Measurements from ENCODE around the gene LRP6. TPM values are rescaled to one million over a fixed set of nuclear protein-coding genes. Genes with fewer than 3 reads are reported as not detected.

The LRP6 gene
- total and polyA plus RNA-seq, 3 experiments from 2014 or later: 0.12 to 2.4 (median 0.94) TPM

DNA sequence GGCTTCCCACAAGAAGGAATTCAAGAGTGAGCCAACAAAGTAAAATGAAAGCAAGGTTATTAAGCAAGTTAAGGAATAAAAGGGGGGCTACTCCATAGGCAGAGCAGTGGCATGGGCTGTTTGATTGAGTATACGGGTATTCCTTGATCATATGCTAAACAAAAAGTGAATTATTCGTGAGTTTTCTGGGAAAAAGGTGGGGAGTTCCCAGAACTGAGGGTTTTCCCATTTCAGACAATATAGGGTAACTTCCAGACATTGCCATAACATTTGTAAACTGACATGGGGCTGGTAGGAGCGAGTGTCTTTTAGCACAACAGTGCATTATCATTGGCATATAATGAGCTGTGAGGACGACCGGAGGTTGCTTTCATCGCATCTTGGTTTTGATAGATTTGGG lies 198.1 kb downstream of the LRP6 start:
- H3K4me3 Mint-ChIP-seq: no peak overlapping the region

More for the DNA sequence above, 198.1 kb downstream of the LRP6 start:
- no peaks in the 10 kb centered on the region for H3K9me3 ChIP-seq (ENCODE audit: low read length)
- no peaks in the 10 kb centered on the region for H3K27me3 ChIP-seq (ENCODE audit: insufficient read depth, low read length, poor library complexity, severe bottlenecking)
- H3K36me3 Mint-ChIP-seq: no peaks in the 10 kb centered on the region
- H3K4me1 Mint-ChIP-seq: peaks cover 14 to 20% (median 15%) of the 10 kb centered on the region in 3 donors
- no peak for DNase-seq
- peaks cover 10 to 12% of the 10 kb centered on the region in 2 donors for H3K27me3 Mint-ChIP-seq
- no peak overlapping the region for H3K4me3 ChIP-seq (ENCODE audit: low read length)
- H3K4me1 ChIP-seq (ENCODE audit: insufficient read depth, low read length): peaks cover 16% of the 10 kb centered on the region
- ChIA-PET CTCF (interaction anchor here (0.7 kb wide), 1 partner anchor 35 kb away, joined by 3 read pairs; no protein-coding TSS in a partner anchor), POLR2A (no interaction called here)
- H3K27ac ChIP-seq (ENCODE audit: low read depth, low read length): no peak overlapping the region
- peak overlapping the region in 2 of 8 donors; percentile 67 to 70 for H3K27ac Mint-ChIP-seq
- H3K9me3 Mint-ChIP-seq: no peaks in the 10 kb centered on the region
- no peaks in the 10 kb centered on the region for H3K36me3 ChIP-seq (ENCODE audit: insufficient read depth, low read length)

Other genes starting within 250 kb of the LRP6 start
- under 1 TPM; 0.20 to 0.22 TPM for gene BCL2L14, start 196.1 kb downstream of the LRP6 start, total RNA-seq
- gene BCL2L14, start 196.1 kb downstream of the LRP6 start, polyA plus RNA-seq: not detected
- under 1 TPM; 0.31 to 0.42 TPM for gene MANSC1, start 83.2 kb upstream of the LRP6 start, total RNA-seq
- 0.49 TPM for gene MANSC1, start 83.2 kb upstream of the LRP6 start, polyA plus RNA-seq
- gene BORCS5, start 90.0 kb upstream of the LRP6 start, total RNA-seq: 10 to 100 TPM; 36.4 to 39.7 TPM
- gene BORCS5, start 90.0 kb upstream of the LRP6 start, polyA plus RNA-seq: 22.0 TPM

Data from CD8-positive, alpha-beta memory T cell (primary cell).